Activated gamma-delta T cell (primary cell): ENCODE data around the gene PRLR.

Experiments
- DNase-seq: peaks from one replicate; lab custom pipeline; 2025; lab: John Stamatoyannopoulos, UW

PRLR gene

GRCh38 chr5:35035271-35035670 lies 195.0 kb downstream of the PRLR start:
- DNase-seq, result no peak

- DNase-seq, result no peak
Observed at GRCh38 chr5:35032356-35032755, 197.9 kb downstream of the PRLR start.

DNA sequence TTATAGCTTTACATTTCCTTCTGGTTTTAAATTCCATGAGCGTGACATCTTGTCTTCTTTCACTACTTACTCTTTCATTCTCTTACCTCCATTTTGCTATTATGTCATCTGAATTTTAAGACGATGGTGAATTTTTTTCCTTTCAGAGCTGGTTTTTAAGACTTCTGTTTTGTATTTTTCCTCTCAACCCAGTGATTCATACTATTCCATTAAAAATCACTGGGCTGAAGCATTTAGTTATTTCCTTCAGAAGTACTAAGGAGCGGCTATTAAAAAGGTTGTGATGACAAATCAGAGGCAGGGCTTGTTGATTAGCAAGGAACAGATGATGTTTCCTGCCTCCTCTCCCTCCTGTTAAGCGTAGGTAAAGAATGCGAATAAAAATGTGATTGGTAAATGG lies 199.0 kb downstream of the PRLR start:
- DNase-seq, result no peak

DNA sequence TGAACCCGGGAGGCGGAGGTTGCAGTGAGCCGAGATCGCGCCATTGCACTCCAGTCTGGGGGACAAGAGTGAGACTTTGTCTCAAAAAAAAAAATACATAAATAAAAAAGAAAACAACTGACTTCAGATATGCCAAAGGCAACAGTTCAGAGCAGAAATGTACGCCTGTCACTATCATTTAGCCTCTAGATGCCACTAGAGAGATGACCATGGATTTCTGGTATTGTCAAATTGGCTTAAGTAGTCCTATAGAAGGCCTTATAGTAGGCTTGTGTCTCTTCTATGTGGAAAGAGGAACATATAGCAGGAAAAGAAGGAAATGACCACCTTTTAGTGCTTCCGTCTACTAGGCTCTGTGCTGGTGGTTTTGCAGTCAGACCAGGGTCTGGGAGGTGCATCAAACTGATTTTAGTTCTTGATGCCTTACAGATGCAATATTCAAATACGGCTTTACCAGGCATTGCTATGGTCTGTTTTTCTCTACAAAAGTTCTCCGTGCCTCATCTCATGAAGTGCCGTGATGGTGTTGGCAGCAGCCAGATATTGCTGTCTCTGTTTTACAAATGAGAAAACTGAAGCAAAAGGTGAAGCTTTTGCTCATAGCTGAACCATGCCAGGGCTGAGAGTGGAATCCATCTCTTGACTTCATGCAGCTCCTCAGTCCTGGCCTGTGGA lies 199.7 kb downstream of the PRLR start:
- no peak for DNase-seq

GRCh38 chr5:35029333-35029732 lies 201.0 kb downstream of the PRLR start:
- no peak for DNase-seq

DNA sequence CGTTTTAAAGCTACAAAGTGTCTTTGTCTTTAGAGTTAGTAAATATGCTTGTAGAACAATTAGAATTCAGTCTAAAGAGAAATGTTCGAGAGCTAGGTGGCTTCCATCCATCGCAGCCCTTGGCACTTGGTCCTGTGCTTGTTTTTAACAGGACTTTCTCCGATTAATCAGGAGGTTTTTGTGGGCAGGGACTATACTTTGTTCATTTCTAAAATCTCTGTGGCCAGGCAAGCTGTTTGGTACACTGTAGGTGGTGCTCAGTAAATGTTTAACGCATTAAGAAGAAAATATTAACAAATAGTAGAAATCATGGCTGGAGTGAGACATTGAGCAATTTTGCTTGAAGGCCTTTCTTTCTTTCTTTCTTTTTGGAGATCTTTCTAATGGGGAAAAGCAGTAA lies 203.3 kb downstream of the PRLR start:
- DNase-seq, result no peak

GRCh38 chr5:35026280-35026840 lies 203.9 kb downstream of the PRLR start:
- no peak for DNase-seq

- no peak for DNase-seq
Observed at GRCh38 chr5:35024911-35025510, 205.3 kb downstream of the PRLR start.

- no peak for DNase-seq
Observed at GRCh38 chr5:35023391-35024178, 206.7 kb downstream of the PRLR start.

DNA sequence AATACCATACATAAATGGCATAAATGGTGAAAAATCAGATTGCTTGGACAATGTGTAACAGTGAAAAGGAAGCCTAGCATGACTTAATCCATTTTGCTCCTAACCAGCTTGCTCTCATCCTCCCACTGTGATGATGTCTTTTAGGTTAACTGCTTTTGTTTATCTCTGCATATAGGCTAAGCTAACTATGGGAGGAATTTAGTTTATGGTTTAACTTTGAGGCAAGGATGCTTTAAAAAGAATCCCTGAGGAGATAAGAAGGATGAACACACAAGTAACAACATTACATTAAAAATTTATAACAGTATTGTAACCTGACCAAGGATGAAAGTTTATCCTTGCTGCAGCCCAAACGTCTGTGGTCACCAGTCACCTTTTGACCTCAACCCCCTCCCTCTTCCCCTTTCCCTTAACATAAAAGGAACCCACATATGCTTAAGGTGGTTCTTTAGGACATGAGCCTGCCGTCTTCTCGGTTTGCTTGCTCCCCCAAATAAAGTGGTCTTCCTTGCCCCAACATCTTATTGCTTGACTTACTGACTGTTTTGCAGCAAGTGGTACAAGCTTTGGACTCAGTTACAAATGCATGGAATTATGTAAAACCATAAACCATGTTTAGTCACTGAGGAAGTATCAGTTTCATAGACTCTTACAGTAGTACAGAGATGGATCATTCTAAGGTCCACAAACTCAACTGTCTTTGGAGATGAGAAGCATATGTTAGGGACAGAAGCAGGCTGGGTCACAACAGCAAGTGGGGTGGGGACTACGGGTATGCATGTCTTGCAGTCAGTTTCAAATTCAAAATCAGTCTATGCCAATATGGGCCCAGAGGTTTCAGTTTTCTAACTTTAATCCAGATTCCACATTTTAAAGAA lies 213.9 kb downstream of the PRLR start:
- DNase-seq, result no peak

- no peak for DNase-seq
Observed at GRCh38 chr5:35015063-35015462, 215.2 kb downstream of the PRLR start.

DNA sequence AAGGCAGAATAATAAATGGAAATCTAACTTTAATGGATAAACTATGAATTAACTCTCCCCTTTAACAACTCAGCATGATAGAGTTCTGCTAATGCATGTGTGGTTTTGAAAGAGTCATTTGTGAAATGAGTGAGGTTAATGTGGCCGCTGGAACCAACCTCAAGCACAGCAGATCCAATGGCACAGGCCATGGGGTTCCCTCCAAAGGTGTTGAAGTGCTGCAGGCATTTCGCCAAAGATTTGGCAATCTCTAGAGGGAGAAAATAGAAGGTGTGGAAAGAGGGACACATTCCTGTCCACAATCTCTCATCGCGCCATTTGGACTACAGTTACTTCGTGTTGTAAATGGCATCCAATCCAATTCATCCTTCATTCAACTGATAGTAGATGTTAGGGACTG lies 217.5 kb downstream of the PRLR start:
- DNase-seq, result no peak

DNA sequence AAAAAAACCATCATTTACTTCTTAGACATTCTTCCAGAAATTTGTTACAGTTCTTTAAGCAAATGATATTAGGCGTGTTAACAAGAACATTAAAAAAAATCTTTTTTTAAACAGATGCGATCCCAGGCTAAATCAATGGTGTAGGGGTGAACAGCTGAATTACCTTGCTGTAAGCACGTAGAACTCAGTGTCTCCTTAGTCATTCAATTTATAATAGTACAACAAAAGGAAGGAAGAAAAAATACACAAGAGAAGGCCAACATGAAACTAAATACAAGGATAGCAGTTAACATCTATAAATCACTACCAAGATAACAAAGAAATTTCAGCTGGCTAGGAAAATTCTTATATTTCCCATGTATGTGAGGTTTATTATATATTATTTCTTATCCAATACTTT lies 217.9 kb downstream of the PRLR start:
- no peak for DNase-seq

- DNase-seq, result no peak
Observed at GRCh38 chr5:35010676-35011075, 219.6 kb downstream of the PRLR start.

- DNase-seq, result no peak
Observed at GRCh38 chr5:35009657-35010056, 220.6 kb downstream of the PRLR start.

GRCh38 chr5:35009019-35009418 lies 221.3 kb downstream of the PRLR start:
- DNase-seq, result no peak

DNA sequence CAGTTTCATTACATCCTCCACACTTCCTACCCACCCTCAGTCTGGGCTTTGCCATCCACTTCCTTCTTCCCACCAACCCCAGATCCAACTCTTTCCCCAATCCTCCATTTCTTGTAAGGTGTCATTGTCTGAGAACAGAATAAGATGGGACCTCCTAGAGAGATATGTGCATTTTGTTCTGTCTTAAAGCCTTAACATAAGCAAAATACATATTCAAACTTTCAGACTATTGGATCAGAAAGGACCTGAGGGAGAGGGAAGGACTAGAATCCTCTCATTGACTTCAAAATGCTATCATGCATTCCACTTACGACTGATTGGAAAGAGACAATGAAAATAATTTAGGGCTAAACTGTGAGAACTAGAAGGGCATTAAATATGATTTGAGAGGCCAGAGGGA lies 225.5 kb downstream of the PRLR start:
- DNase-seq, result no peak

DNA sequence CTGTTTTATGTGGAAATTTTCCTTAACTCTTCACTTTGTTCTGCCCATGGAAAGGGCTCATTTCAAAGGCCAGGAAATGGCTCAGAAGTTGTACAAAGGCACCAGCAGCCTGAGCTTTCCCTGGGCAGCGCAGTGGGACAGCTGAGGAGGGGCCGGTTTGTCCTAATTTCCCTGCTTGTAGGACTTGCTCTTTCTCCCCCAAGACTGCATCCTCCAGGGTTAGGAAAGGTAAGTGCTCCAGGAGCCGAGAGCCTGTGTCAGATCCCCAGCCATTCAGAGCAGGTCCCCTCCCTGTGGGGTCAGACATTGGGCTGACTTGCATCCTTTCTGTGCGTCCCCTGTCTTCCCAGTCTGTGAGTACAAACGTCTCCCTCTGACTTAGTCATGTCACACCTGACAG lies 226.1 kb downstream of the PRLR start:
- DNase-seq, result no peak

GRCh38 chr5:35003018-35003957 lies 227.0 kb downstream of the PRLR start:
- no peak for DNase-seq

- DNase-seq, result no peak
Observed at GRCh38 chr5:35002459-35002858, 227.8 kb downstream of the PRLR start.

DNA sequence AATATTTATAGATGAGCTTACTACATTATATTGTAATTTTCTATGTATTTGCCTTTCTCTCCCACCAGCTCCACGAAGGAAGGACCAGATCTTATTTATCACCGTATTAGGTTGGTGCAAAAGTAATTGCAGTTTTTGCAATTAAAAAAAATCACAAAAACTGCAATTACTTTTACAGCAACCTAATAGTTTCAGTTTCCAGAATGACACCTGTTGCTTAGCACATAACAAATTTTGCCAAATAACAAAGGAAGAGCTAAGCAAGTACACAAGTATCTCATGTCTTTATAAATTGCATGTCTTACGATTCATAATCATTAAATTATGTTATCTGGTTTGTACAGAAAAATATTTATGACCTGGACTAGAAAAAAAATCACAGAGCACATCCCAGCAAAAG lies 228.4 kb downstream of the PRLR start:
- DNase-seq, result no peak
